Right atrium auricular region (tissue), 2 donors: ENCODE data around the gene CCDC154. TPM values are rescaled to one million over a fixed set of nuclear protein-coding genes. Genes with fewer than 3 reads are reported as not detected.

ENCODE experiments used
- DNase-seq: peaks from one replicate; pipeline ENCODE4 v3.0.0-alpha.2; 2019; ENCODE audit warnings: low spot score
- H3K27ac ChIP-seq, 2 donors: fragments of 200-600 bp; sonication (generic); 1 replicate in 1 of 2; 2 replicates in 1 of 2; pipeline ENCODE4 v1.5.1; 2016 to 2019
- H3K27me3 ChIP-seq, 2 donors: fragments of 200-600 bp; sonication (generic); one replicate each; pipeline versions ENCODE4 v1.5.1 to v1.6.0; 2017 to 2019
- H3K36me3 ChIP-seq: fragments of 200-600 bp; sonication (generic); one replicate; pipeline ENCODE4 v1.5.1; 2016
- H3K4me1 ChIP-seq, 2 donors: fragments of 200-600 bp; sonication (generic); one replicate each; pipeline versions ENCODE4 v1.5.1 to v1.6.0; 2017 to 2019
- H3K4me3 ChIP-seq, 2 donors: fragments of 200-600 bp; sonication (generic); 1 replicate in 1 of 2; 2 replicates in 1 of 2; pipeline ENCODE4 v1.5.1; 2017 to 2019; ENCODE audit warnings: mild to moderate bottlenecking in 1 of 2, moderate library complexity in 1 of 2
- H3K9me3 ChIP-seq, 2 donors: fragments of 200-600 bp; sonication (generic); one replicate each; pipeline ENCODE4 v1.5.1; 2019
- CTCF ChIP-seq, 2 donors: fragments of 200-600 bp; sonication (generic); IDR thresholded peaks; one replicate each; pipeline ENCODE4 v1.5.1; 2019; ENCODE audit warnings: antibody characterized with exemption in 2 of 2
- total RNA-seq, 2 donors: library from RNA; depleted of rRNA; stranded (reverse); fragments of >200 nt; gene quantifications; one replicate each; pipeline ENCODE4 v1.1.0, GENCODE V29; 2016

CCDC154 gene
- total RNA-seq, 2 donors from 2014 or later = not detected

GRCh38 chr16:1491327-1491726 is 47.0 kb upstream of the CCDC154 start:
- no peak overlapping the region for H3K4me3 ChIP-seq
- no peaks in the 10 kb centered on the region for H3K27me3 ChIP-seq
- H3K9me3 ChIP-seq = no peaks in the 10 kb centered on the region
- H3K4me1 ChIP-seq = peaks cover 0 to 30% of the 10 kb centered on the region in 2 donors
- no peak for DNase-seq
- H3K36me3 ChIP-seq = peaks cover 9% of the 10 kb centered on the region
- no peak overlapping the region for H3K27ac ChIP-seq
- no peak for TF ChIP-seq CTCF (IDR thresholded peaks at IDR 0.05)

GRCh38 chr16:1489077-1489476 is 44.7 kb upstream of the CCDC154 start:
- H3K27me3 ChIP-seq = no peaks in the 10 kb centered on the region
- H3K4me1 ChIP-seq = peaks cover 0 to 12% of the 10 kb centered on the region in 2 donors
- H3K9me3 ChIP-seq = no peaks in the 10 kb centered on the region
- no peaks in the 10 kb centered on the region for H3K36me3 ChIP-seq
- TF ChIP-seq CTCF (IDR thresholded peaks at IDR 0.05) = no peak
- H3K4me3 ChIP-seq = no peak overlapping the region
- DNase-seq = no peak
- no peak overlapping the region for H3K27ac ChIP-seq

- H3K27ac ChIP-seq = no peak within 1 kb of the TSS
- peaks cover 0 to 7% of the 10 kb centered on the region in 2 donors for H3K4me1 ChIP-seq
- TF ChIP-seq CTCF (IDR thresholded peaks at IDR 0.05) = no peak
- no peaks in the 10 kb centered on the region for H3K9me3 ChIP-seq
- no peak for DNase-seq
- H3K27me3 ChIP-seq = no peaks in the 10 kb centered on the region
- no peak within 1 kb of the TSS for H3K4me3 ChIP-seq
- H3K36me3 ChIP-seq = no peaks in the 10 kb centered on the region
Observed at GRCh38 chr16:1488619-1489018, 44.3 kb upstream of the CCDC154 start, which contains the start of gene PTX4. Gene PTX4, minus strand, starts transcription at chr16:1488944. Its CDS starts 35 bp downstream, at chr16:1488909.

GRCh38 chr16:1488054-1488601 is 43.8 kb upstream of the CCDC154 start:
- no peaks in the 10 kb centered on the region for H3K36me3 ChIP-seq
- H3K27me3 ChIP-seq = no peaks in the 10 kb centered on the region
- no peak for TF ChIP-seq CTCF (IDR thresholded peaks at IDR 0.05)
- H3K9me3 ChIP-seq = no peaks in the 10 kb centered on the region
- DNase-seq = no peak
- H3K4me3 ChIP-seq = no peak overlapping the region
- peaks cover 0 to 7% of the 10 kb centered on the region in 2 donors for H3K4me1 ChIP-seq
- no peak overlapping the region for H3K27ac ChIP-seq

- H3K4me3 ChIP-seq = no peak overlapping the region
- no peak for DNase-seq
- no peaks in the 10 kb centered on the region for H3K9me3 ChIP-seq
Observed at GRCh38 chr16:1487395-1488053, 43.2 kb upstream of the CCDC154 start.

More at GRCh38 chr16:1487395-1488053, 43.2 kb upstream of the CCDC154 start:
- H3K27me3 ChIP-seq = no peaks in the 10 kb centered on the region
- H3K27ac ChIP-seq = no peak overlapping the region
- H3K4me1 ChIP-seq = peaks cover 0 to 2% of the 10 kb centered on the region in 2 donors
- no peak for TF ChIP-seq CTCF (IDR thresholded peaks at IDR 0.05)
- no peaks in the 10 kb centered on the region for H3K36me3 ChIP-seq
